Measurements from ENCODE around the gene KCNJ16. TPM values are rescaled to one million over a fixed set of nuclear protein-coding genes. Genes with fewer than 3 reads are reported as not detected.

KCNJ16 gene
- polyA plus RNA-seq, 1 donor from 2014 or later = not detected

- H3K4me1 Mint-ChIP-seq = peaks cover 6 to 13% (median 6%) of the 10 kb centered on the region in 3 donors
- no peak overlapping the region for H3K27ac Mint-ChIP-seq
- peaks cover 26% of the 10 kb centered on the region for H3K27me3 Mint-ChIP-seq
- no peak overlapping the region for H3K4me3 Mint-ChIP-seq
- H3K36me3 Mint-ChIP-seq = peaks cover 1% of the 10 kb centered on the region
- peaks cover 0 to 5% (median 0%) of the 10 kb centered on the region in 3 donors for H3K9me3 Mint-ChIP-seq
These were observed 97.4 kb downstream of the KCNJ16 start for GRCh38 chr17:70172449-70172848.

- Mint-ChIP-seq H3K27me3 (peaks cover 24% of the 10 kb centered on the region), H3K4me3 (no peak overlapping the region), H3K27ac (no peak overlapping the region), H3K36me3 (peaks cover 1% of the 10 kb centered on the region), H3K9me3 (peaks cover 0 to 5% (median 0%) of the 10 kb centered on the region in 3 donors), H3K4me1 (peaks cover 6 to 12% (median 6%) of the 10 kb centered on the region in 3 donors)
These were observed 97.9 kb downstream of the KCNJ16 start for GRCh38 chr17:70172923-70173322.

GRCh38 chr17:70173681-70174080 lies 98.7 kb downstream of the KCNJ16 start:
- Mint-ChIP-seq H3K27ac (no peak overlapping the region), H3K9me3 (peaks cover 0 to 7% (median 0%) of the 10 kb centered on the region in 3 donors), H3K27me3 (peaks cover 19% of the 10 kb centered on the region), H3K4me1 (peaks cover 0 to 4% (median 0%) of the 10 kb centered on the region in 3 donors), H3K36me3 (peaks cover 1% of the 10 kb centered on the region), H3K4me3 (no peak overlapping the region)

GRCh38 chr17:70181376-70181775 lies 106.4 kb downstream of the KCNJ16 start:
- Mint-ChIP-seq H3K9me3 (peaks cover 0 to 2% (median 0%) of the 10 kb centered on the region in 3 donors), H3K4me3 (no peak overlapping the region), H3K27me3 (peaks cover 4% of the 10 kb centered on the region), H3K36me3 (peaks cover 1% of the 10 kb centered on the region), H3K27ac (no peak overlapping the region), H3K4me1 (peaks cover 0 to 3% (median 0%) of the 10 kb centered on the region in 3 donors)

- peaks cover 0 to 3% (median 0%) of the 10 kb centered on the region in 3 donors for H3K4me1 Mint-ChIP-seq
- peaks cover 0 to 2% (median 0%) of the 10 kb centered on the region in 3 donors for H3K9me3 Mint-ChIP-seq
- H3K36me3 Mint-ChIP-seq = peaks cover 1% of the 10 kb centered on the region
- H3K27me3 Mint-ChIP-seq = peaks cover 4% of the 10 kb centered on the region
- no peak overlapping the region for H3K27ac Mint-ChIP-seq
- no peak overlapping the region for H3K4me3 Mint-ChIP-seq
These were observed 106.8 kb downstream of the KCNJ16 start for GRCh38 chr17:70181866-70182265.

GRCh38 chr17:70183508-70183907 lies 108.5 kb downstream of the KCNJ16 start:
- H3K4me1 Mint-ChIP-seq = peaks cover 0 to 3% (median 0%) of the 10 kb centered on the region in 3 donors
- H3K27ac Mint-ChIP-seq = no peak overlapping the region
- peaks cover 1% of the 10 kb centered on the region for H3K36me3 Mint-ChIP-seq
- H3K27me3 Mint-ChIP-seq = peaks cover 2% of the 10 kb centered on the region
- no peak overlapping the region for H3K4me3 Mint-ChIP-seq
- no peaks in the 10 kb centered on the region for H3K9me3 Mint-ChIP-seq

- Mint-ChIP-seq H3K4me1 (peaks cover 0 to 3% (median 0%) of the 10 kb centered on the region in 3 donors), H3K27me3 (peaks cover 2% of the 10 kb centered on the region)
These were observed 109.2 kb downstream of the KCNJ16 start for GRCh38 chr17:70184207-70184606.

GRCh38 chr17:70184770-70185169 lies 109.7 kb downstream of the KCNJ16 start:
- Mint-ChIP-seq H3K9me3 (peaks cover 0 to 4% (median 0%) of the 10 kb centered on the region in 3 donors), H3K27ac (no peak overlapping the region), H3K36me3 (peaks cover 1% of the 10 kb centered on the region), H3K4me1 (peaks cover 0 to 2% (median 0%) of the 10 kb centered on the region in 3 donors), H3K4me3 (peak overlapping the region in 1 of 4 donors; percentile 72), H3K27me3 (peaks cover 2% of the 10 kb centered on the region)

More at GRCh38 chr17:70184207-70184606, 109.2 kb downstream of the KCNJ16 start:
- Mint-ChIP-seq H3K9me3 (peaks cover 0 to 4% (median 0%) of the 10 kb centered on the region in 3 donors), H3K36me3 (peaks cover 1% of the 10 kb centered on the region), H3K4me3 (no peak overlapping the region), H3K27ac (no peak overlapping the region)

Other genes with a start within 250 kb of the KCNJ16 start
- not detected for gene KCNJ2, start 94.3 kb downstream of the KCNJ16 start, polyA plus RNA-seq